HG03045 (cell line): ENCODE results near the gene EXOSC7.
"Not testable (repeated sequence)": the region's sequence is repeated elsewhere in the genome, so short reads cannot be mapped to it uniquely, and the experiment has no call there.

Source experiments
- ATAC-seq: cut with Tn5 transposase; IDR thresholded peaks from one replicate; pipeline ENCODE4 v1.9.1; 2021; ENCODE audit warnings: mild to moderate bottlenecking, moderate library complexity; ENCODE audit not compliant: unreplicated experiment

Gene EXOSC7

GRCh38 chr3:45053805-45054195 lies 77.8 kb downstream of the EXOSC7 start:
- not testable (repeated sequence) for ATAC-seq

DNA sequence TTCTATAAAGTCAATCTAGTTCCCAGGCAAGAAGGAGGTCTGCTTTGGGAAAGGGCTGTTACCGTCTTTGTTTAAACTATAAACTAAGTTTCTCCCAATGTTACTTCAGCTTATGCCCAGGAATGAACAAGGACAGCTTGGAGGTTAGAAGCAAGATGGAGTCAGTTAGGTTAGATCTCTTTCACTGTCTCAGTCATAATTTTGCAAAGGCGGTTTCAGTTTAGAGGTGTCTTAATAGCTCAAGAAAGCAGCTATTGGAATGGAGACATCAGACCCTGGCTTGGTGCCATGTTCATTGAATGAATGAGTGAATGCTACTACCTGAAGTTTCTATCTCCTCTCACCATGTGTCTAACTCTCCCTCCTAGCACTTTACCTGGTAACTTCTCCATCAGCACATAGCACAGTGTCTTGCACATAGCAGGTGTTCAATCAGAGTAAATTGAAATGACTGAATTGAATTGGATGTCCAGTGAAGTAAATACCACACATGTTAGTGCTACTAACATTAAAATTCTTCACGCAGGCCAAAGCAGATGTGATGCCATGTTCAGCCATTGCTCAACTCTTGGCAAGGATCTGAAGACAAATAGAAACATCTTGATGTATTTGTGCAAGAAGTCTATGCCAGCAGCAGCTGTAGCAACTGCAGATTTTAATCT lies 78.3 kb downstream of the EXOSC7 start:
- ATAC-seq, result no peak

DNA sequence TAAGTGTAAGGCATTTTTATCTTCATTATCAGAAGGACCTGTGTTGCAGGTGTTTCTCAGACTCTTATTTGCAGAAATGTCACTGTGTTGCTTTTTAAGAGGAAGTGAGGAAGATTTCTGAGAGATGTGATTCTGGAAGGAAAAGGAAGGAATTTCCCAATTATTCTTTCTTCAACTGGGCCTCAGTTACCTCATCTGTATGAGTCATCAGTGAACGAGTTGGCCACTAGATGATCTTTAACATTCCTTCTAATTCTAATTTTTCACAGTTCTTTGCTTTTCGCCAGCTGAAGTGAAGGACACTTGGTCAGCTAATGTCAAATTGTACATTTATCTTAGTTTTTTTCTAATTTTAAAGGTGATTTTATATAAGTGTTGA lies 79.0 kb downstream of the EXOSC7 start:
- no peak for ATAC-seq

- ATAC-seq, result no peak
Observed at GRCh38 chr3:45055411-45056143, 79.5 kb downstream of the EXOSC7 start.

- ATAC-seq, result no peak
Observed at GRCh38 chr3:45056608-45057301, 80.7 kb downstream of the EXOSC7 start.

DNA sequence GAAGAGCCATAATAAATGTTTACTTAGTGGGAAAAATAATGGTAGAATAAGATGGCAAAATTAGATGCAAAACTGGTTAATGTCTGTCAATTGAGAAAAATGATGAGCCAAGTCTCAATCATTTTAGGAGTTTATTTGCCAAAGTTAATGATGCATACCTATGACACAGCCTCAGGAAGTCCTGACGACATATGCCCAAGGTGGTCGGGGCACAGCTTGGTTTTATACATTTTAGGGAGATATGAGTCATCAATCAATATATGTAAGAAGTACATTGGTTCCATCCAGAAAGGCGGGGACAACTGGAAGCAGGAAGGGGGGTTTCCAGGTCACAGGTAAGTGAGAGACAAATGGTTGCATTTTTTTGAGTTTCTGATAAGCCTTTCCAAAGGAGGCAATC lies 81.5 kb downstream of the EXOSC7 start:
- no peak for ATAC-seq

GRCh38 chr3:45059132-45059531 lies 83.1 kb downstream of the EXOSC7 start:
- ATAC-seq, result no peak

GRCh38 chr3:45060165-45060892 lies 84.3 kb downstream of the EXOSC7 start:
- no peak for ATAC-seq
